Measurements from ENCODE around the gene ST3GAL4.

ST3GAL4 gene

DNA sequence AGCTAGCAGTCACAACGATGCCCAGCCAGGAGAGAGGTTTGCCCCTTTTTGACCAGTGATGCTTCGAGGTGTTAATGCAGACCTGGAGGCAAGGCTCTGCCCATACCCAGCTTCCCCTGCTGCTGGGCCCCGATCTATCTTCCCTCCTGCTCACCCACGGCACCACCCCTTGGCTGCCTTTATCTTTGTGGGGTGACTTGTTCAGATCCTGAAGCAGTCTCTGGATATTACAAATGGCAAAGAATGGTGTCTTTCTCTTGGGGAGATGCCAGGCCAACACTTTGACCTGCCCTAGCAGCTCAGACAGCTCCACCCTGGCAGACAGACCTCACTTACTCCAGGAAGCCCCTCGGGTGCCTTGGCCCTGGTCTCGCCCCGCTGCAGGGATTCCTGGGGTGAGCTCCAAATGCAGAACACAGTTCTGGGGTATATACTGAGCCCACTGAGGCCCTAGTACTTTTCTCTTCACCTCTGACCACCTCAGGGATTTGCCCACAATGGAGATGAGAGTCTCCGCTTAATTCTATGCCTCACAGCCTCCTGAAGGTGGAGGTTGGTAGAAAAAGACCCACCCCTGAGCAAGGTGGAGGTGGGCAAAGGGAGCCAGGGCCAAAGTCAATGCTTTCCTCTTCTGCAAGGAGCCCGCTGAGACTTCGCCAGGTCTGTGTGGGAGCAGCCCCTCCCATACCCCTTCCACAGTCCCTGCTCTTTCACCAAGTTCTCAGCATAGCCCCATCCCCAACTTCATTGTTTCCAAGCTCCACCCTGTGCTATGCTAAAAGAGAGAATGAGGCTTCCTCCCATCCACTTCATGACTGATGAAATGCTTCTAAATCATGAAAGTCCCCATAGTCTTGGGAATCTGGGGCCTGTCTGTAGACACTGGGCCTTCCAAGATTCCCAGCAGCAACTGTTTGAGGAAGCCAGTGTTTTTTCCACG is 11.1 kb upstream of the ST3GAL4 start:
- TF ChIP-seq TEAD4 (IDR thresholded peaks at IDR 0.05) = no peak
- no peak for TF ChIP-seq NFIC (IDR thresholded peaks at IDR 0.05)
- TF ChIP-seq ZBTB7A (IDR thresholded peaks at IDR 0.05; ENCODE audit: low read depth) = no peak
- no peak for TF ChIP-seq RAD21 (IDR thresholded peaks at IDR 0.05; ENCODE audit: low read depth)

DNA sequence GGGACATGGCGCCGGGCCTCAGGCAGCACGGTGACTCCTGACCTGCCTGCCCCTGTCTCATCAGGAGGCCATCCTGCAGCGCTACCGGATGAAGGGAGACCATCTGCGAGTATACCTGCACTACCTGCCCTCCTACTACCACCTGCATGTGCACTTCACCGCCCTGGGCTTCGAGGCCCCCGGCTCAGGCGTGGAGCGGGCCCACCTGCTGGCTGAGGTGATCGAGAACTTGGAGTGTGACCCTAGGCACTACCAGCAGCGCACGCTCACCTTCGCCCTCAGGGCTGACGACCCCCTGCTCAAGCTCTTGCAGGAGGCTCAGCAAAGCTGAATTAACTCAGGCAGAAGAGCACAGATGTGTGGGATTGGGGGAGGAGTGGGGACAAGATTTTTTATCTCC is 10.2 kb upstream of the ST3GAL4 start:
- TF ChIP-seq TCF12 (IDR thresholded peaks at IDR 0.05; ENCODE audit: low read depth) (no peak), YY1 (IDR thresholded peaks at IDR 0.05; ENCODE audit: low read depth) (no peak), NFIC (IDR thresholded peaks at IDR 0.05) (no peak), CREB1 (IDR thresholded peaks at IDR 0.05; ENCODE audit: low read depth) (no peak), CEBPB (IDR thresholded peaks at IDR 0.05) (no peak), EP300 (IDR thresholded peaks at IDR 0.05; ENCODE audit: borderline replicate concordance) (no peak)
- TF ChIP-seq, protein P1, sequence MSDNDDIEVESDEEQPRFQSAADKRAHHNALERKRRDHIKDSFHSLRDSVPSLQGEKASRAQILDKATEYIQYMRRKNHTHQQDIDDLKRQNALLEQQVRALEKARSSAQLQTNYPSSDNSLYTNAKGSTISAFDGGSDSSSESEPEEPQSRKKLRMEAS (IDR thresholded peaks at IDR 0.05) = no peak
- TF ChIP-seq, protein P2, sequence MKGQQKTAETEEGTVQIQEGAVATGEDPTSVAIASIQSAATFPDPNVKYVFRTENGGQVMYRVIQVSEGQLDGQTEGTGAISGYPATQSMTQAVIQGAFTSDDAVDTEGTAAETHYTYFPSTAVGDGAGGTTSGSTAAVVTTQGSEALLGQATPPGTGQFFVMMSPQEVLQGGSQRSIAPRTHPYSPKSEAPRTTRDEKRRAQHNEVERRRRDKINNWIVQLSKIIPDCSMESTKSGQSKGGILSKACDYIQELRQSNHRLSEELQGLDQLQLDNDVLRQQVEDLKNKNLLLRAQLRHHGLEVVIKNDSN (IDR thresholded peaks at IDR 0.05) = no peak

DNA sequence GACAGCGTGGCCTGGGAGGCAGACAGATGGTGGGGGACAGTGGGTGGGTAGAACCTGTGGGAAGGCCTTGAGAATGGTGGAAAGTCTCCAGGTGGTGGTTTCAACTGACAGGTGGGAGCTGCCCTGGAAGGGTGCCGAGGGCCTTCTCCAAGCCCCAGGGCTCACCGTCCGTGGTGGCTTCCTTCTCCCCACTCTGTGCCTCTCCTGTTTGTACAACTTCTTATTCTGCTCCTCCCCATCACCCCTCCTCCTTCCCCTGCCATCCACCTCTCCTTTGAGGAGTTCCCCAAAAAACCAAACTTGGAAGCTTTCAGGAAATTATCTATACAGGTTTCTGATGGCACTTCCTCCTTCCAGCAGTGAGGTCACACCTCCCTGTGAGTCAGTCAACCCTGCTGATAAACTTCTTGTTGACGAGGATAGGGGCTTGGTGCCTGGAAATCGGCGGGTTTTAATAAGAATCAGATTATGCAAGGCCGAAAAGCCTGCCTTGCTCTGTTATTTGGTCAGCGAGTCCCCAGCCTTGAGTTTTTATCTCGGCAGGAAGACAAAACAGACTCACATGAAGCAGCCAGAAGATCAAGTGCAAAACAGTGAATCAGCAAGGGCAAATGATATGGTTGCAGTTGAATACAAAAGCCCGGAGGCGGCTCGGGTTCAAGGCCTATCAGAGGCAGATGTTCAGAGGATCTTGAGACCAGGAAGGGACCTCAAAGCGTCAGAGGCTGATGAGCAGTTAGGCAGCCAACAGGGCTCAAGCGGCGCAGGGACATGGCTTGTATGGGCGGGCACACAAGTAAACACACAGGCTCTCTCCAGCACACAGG is 9.5 kb upstream of the ST3GAL4 start:
- TF ChIP-seq YY1 (IDR thresholded peaks at IDR 0.05; ENCODE audit: low read depth) (no peak), ZBTB7A (IDR thresholded peaks at IDR 0.05; ENCODE audit: low read depth) (no peak), NFIC (IDR thresholded peaks at IDR 0.05) (no peak), FOXM1 (IDR thresholded peaks at IDR 0.05; ENCODE audit: borderline replicate concordance, low read depth) (no peak), RAD21 (IDR thresholded peaks at IDR 0.05; ENCODE audit: low read depth) (no peak), CEBPB (IDR thresholded peaks at IDR 0.05) (no peak), TAF1 (IDR thresholded peaks at IDR 0.05; ENCODE audit: low read depth) (no peak)

DNA sequence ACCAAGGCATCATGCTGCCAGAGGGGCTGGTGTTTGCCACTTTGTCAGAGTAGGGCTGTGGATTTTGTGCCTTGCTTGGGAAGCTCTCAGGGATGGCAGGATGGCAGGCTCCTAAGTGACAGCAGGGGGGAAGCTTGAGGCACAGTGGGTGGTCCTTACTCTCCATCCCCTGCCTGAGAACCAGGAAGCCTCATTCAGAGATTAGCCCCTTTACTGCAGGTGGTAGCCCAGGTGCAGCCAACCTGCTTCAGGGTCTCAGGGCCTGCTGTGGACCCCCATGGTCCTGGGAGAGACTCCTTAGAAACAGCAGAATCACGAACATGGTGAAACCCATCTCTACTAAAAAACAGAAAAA is 8.9 kb upstream of the ST3GAL4 start:
- TF ChIP-seq, protein P2 (IDR thresholded peaks at IDR 0.05) = no peak
- TF ChIP-seq FOXM1 (IDR thresholded peaks at IDR 0.05; ENCODE audit: borderline replicate concordance, low read depth) (no peak), NFIC (IDR thresholded peaks at IDR 0.05) (no peak), CEBPB (IDR thresholded peaks at IDR 0.05) (no peak), CREB1 (IDR thresholded peaks at IDR 0.05; ENCODE audit: low read depth) (no peak), TEAD4 (IDR thresholded peaks at IDR 0.05) (no peak), YY1 (IDR thresholded peaks at IDR 0.05; ENCODE audit: low read depth) (no peak), EP300 (IDR thresholded peaks at IDR 0.05; ENCODE audit: borderline replicate concordance) (no peak), EGR1 (IDR thresholded peaks at IDR 0.05) (no peak), RAD21 (IDR thresholded peaks at IDR 0.05; ENCODE audit: low read depth) (no peak), TAF1 (IDR thresholded peaks at IDR 0.05; ENCODE audit: low read depth) (no peak), ZBTB7A (IDR thresholded peaks at IDR 0.05; ENCODE audit: low read depth) (no peak)
- TF ChIP-seq, protein P1 (IDR thresholded peaks at IDR 0.05) = no peak
- TF ChIP-seq, protein P3, sequence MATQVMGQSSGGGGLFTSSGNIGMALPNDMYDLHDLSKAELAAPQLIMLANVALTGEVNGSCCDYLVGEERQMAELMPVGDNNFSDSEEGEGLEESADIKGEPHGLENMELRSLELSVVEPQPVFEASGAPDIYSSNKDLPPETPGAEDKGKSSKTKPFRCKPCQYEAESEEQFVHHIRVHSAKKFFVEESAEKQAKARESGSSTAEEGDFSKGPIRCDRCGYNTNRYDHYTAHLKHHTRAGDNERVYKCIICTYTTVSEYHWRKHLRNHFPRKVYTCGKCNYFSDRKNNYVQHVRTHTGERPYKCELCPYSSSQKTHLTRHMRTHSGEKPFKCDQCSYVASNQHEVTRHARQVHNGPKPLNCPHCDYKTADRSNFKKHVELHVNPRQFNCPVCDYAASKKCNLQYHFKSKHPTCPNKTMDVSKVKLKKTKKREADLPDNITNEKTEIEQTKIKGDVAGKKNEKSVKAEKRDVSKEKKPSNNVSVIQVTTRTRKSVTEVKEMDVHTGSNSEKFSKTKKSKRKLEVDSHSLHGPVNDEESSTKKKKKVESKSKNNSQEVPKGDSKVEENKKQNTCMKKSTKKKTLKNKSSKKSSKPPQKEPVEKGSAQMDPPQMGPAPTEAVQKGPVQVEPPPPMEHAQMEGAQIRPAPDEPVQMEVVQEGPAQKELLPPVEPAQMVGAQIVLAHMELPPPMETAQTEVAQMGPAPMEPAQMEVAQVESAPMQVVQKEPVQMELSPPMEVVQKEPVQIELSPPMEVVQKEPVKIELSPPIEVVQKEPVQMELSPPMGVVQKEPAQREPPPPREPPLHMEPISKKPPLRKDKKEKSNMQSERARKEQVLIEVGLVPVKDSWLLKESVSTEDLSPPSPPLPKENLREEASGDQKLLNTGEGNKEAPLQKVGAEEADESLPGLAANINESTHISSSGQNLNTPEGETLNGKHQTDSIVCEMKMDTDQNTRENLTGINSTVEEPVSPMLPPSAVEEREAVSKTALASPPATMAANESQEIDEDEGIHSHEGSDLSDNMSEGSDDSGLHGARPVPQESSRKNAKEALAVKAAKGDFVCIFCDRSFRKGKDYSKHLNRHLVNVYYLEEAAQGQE (IDR thresholded peaks at IDR 0.05; ENCODE audit: low read depth) = no peak

DNA sequence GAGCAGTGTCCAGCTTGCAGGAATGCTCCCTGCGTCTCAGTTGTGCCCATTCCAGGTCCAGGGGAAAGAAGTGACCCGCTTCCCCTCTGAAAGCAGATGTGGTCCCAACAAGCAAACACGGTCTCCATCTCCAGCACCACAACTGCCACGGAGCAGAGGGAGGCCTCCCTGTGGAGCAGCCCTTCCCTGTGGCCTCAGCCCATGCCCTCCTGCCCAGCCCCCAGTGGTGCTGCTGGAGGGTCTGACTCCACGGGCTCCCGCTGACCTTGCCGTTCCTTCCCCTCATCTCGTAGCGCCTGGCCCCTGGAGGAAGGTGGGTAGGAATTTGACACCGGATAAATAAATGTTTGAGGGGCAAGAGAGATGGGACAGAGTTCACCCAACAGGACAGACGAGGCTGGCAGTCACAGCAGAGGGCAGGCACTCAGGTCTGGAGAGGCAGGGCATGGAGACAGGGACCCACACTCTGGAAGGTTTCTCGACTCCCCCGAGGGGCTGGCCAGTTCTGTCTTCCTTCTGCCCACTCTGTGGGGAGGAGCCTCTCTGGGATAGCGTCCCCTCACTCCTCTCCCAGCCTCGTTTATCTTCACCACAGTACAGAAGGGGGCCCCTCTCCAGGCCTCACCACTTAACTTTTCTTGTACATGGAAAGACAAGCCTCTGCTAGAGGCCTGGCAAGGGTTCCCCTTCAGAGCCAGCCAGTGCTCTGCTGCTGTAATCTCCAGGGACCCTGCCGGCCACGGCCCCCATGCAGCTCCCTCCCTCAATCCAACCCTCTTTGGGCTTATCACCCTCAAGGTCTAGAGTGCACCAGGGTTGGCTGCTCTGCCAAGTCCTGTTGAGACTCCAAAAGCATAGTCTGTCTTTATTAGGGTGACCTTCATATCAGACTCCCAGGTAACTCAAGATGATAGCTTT is 7.5 kb upstream of the ST3GAL4 start:
- TF ChIP-seq TEAD4 (IDR thresholded peaks at IDR 0.05) = no peak

DNA sequence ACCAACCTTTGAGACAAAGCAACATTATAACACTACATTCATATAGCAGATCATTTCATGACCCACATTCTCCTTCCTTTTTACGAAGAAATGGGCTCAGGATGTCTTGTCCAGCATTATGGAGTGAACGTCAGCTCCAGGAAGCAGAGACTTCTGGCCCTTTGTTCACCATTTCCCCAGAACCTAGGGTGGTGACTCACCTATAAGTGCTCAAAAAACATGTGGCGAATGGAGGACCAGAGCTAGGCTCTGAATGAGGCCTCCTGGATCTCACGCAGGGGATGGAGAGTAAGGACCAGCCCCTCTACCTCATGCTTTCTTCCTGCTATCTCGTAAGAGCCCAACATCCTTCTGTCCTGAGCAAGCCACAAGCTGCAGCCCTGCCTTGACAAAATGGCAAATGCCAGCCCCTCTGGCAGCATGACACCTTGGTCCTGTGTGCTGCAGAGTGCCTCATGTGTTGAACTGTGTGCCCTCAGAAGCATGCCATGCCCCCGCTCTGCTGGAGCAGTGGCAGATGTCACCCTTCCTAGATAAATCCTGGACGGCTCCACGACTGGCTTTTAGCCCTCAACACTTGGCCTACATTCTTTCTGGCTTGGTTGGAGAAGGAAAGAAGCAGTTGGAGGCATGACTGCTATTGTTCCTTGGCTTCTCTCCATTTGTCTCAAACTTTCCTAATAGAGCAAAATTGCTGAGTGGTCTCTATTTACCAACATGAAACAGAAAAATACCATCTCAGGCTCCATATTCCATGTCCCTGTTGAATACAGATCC is 6.5 kb upstream of the ST3GAL4 start:
- TF ChIP-seq, protein P3 (IDR thresholded peaks at IDR 0.05; ENCODE audit: low read depth) = no peak
- no peak for TF ChIP-seq EP300 (IDR thresholded peaks at IDR 0.05; ENCODE audit: borderline replicate concordance)
- TF ChIP-seq, protein P1 (IDR thresholded peaks at IDR 0.05) = no peak
- TF ChIP-seq CEBPB (IDR thresholded peaks at IDR 0.05) = no peak
- no peak for TF ChIP-seq TAF1 (IDR thresholded peaks at IDR 0.05; ENCODE audit: low read depth)
- TF ChIP-seq TEAD4 (IDR thresholded peaks at IDR 0.05) = no peak
- TF ChIP-seq, protein P2 (IDR thresholded peaks at IDR 0.05) = no peak
- TF ChIP-seq YY1 (IDR thresholded peaks at IDR 0.05; ENCODE audit: low read depth) = no peak
- no peak for TF ChIP-seq EGR1 (IDR thresholded peaks at IDR 0.05)
- no peak for TF ChIP-seq NFIC (IDR thresholded peaks at IDR 0.05)

Measured in Ishikawa (cell line).